ENCODE results near the gene SH3RF2. TPM values are rescaled to one million over a fixed set of nuclear protein-coding genes. Genes with fewer than 3 reads are reported as not detected.

Gene SH3RF2
- total RNA-seq, 4 donors from 2014 or later, result 0.26 to 4.1 (median 1.8) TPM

- Histone ChIP-seq H3K36me3 (no peaks in the 10 kb centered on the region), H3K4me3 (no peak overlapping the region), H3K27ac (no peak overlapping the region), H3K27me3 (no peaks in the 10 kb centered on the region), H3K4me1 (no peaks in the 10 kb centered on the region), H3K9me3 (no peaks in the 10 kb centered on the region)
- TF ChIP-seq, protein P1, sequence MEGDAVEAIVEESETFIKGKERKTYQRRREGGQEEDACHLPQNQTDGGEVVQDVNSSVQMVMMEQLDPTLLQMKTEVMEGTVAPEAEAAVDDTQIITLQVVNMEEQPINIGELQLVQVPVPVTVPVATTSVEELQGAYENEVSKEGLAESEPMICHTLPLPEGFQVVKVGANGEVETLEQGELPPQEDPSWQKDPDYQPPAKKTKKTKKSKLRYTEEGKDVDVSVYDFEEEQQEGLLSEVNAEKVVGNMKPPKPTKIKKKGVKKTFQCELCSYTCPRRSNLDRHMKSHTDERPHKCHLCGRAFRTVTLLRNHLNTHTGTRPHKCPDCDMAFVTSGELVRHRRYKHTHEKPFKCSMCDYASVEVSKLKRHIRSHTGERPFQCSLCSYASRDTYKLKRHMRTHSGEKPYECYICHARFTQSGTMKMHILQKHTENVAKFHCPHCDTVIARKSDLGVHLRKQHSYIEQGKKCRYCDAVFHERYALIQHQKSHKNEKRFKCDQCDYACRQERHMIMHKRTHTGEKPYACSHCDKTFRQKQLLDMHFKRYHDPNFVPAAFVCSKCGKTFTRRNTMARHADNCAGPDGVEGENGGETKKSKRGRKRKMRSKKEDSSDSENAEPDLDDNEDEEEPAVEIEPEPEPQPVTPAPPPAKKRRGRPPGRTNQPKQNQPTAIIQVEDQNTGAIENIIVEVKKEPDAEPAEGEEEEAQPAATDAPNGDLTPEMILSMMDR (IDR thresholded peaks at IDR 0.05), result no peak
- TF ChIP-seq POLR2A (IDR thresholded peaks at IDR 0.05), result no peak
- DNase-seq, result no peak
- intact Hi-C loops (cut with DNase I; ENCODE audit: low total_unique reads), result no loop called here
These were observed 43.2 kb downstream of the SH3RF2 start for GRCh38 chr5:145979270-145980223.

DNA sequence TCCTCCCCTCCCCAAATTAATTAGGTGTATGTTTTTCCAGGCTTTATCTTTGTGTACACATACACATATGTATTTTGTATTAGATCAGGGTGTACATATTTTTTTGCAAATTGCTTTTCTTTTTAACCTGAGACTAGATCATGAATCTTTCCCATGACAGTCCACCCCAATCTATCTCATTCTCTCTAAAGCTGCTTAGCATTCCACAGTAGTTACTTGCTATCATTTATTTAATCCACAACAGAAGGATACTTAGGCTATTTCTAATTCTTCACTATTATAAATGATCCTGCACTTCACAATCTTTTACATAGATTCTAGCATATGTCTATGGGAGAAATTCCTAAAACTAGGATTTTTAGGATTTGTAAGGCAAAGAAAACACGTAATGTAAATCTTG, 43.9 kb downstream of the SH3RF2 start:
- no peak overlapping the region for H3K4me3 ChIP-seq
- no peaks in the 10 kb centered on the region for H3K9me3 ChIP-seq
- no peaks in the 10 kb centered on the region for H3K27me3 ChIP-seq
- H3K36me3 ChIP-seq, result no peaks in the 10 kb centered on the region
- no peaks in the 10 kb centered on the region for H3K4me1 ChIP-seq
- DNase-seq, result no peak
- intact Hi-C loops (cut with DNase I; ENCODE audit: low total_unique reads), result no loop called here
- no peak for TF ChIP-seq POLR2A (IDR thresholded peaks at IDR 0.05)
- no peak overlapping the region for H3K27ac ChIP-seq

DNA sequence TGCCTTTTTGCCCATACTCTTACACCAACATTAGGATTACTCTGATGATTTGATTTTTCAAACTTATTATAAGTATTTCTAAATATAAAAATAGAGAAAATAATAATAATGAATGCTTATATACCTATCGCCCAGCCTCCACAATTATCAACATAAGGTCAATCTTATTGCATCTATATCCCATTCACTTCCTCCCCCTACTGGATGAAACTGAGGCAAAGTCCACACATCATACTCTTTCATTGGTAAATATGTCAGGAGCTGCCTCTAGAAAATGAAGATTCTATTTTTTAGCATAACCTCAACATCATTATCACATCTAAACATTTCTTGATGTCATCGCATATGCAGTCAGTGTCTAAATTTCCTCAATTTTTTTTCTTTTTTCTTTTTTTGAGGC, 44.3 kb downstream of the SH3RF2 start:
- intact Hi-C loops (cut with DNase I; ENCODE audit: low total_unique reads), result no loop called here
- H3K4me3 ChIP-seq, result no peak overlapping the region
- TF ChIP-seq, protein P1 (IDR thresholded peaks at IDR 0.05), result no peak
- TF ChIP-seq POLR2A (IDR thresholded peaks at IDR 0.05), result no peak
- H3K9me3 ChIP-seq, result no peaks in the 10 kb centered on the region
- H3K27me3 ChIP-seq, result no peaks in the 10 kb centered on the region
- H3K4me1 ChIP-seq, result no peaks in the 10 kb centered on the region
- no peak overlapping the region for H3K27ac ChIP-seq
- DNase-seq, result no peak
- no peaks in the 10 kb centered on the region for H3K36me3 ChIP-seq

DNA sequence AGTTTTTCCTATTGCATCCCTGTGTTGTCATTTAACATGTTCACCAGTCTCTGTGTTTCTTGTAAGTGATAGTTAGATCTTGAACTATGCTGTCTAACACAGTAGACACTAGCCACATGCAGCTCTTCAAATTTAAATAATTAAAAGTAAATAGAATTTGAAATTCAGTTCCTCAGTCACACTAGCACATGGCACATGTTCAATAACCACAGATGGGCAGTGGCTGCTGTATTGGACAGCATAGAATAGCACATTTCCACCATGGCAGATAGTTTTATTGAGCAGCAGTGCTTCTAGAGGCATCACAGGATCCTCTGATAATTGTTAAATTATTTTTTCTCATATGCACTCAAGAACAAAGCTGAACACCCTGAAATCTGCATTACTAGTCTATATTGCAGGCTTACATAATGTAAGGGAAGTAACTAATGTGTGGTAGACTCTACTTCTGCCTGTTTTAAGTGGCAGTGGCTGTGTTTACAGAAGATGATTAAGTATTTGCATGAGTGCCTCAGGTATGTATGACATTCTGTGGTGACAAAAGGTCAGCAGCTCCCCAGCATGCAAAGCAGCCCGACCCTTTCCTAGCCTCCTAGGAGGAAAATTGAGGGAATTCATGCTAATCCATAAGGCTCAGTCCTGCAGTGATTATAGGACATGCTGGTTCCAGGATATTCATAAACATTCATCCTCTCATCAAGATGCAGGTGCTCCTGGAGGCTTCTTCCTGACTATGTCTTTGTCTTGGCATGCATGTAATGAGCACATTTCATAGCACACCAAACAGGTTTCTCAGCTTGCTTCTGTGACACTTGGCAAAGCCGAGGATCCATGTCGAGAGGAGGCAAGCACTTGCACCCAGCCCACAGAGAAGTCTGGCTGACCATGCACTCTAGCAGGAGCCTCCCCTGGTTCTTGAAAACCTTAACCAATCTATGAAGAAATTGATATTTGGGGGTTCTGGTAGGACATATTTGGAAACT, 45.5 kb downstream of the SH3RF2 start:
- intact Hi-C loops (cut with DNase I; ENCODE audit: low total_unique reads), result no loop called here
- H3K27me3 ChIP-seq, result no peaks in the 10 kb centered on the region
- H3K9me3 ChIP-seq, result no peaks in the 10 kb centered on the region
- TF ChIP-seq POLR2A (IDR thresholded peaks at IDR 0.05), result no peak
- TF ChIP-seq, protein P1 (IDR thresholded peaks at IDR 0.05), result no peak
- DNase-seq, result no peak
- no peaks in the 10 kb centered on the region for H3K4me1 ChIP-seq
- no peak overlapping the region for H3K27ac ChIP-seq
- no peak overlapping the region for H3K4me3 ChIP-seq
- no peaks in the 10 kb centered on the region for H3K36me3 ChIP-seq

DNA sequence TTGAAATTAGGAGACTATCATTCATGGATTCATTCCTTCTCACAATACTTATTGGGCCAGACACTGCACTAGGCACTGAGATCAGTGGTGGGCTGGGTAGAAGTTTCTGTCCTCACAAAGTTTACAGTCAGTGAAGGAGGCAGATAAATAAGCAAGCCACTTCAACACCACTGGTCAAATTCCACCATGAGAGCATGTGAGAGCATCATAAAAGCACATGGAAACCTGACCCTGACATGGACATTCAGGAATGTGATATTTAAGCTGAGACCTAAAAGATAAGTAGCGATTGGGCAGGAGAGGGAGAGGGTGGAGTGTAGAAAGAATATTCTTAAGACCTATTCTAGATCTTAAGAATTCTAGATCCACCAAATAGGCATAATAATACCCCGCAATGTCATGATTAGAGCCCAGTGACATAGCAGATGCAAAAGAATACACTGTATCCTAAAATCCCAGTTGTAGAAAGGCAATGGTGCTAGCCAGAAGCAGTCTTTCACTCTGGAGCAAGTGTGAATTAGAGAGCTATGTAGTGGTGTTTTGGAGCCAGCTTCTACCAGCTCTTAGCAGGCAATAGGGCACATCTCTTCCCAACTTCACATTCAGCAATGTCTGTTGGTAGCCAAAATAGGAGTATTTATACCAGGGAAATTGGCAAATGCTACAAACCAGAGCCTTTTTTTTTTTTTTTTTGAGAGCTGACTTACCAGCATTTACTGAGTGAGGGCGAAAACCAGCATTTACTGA, 46.4 kb downstream of the SH3RF2 start:
- TF ChIP-seq, protein P1 (IDR thresholded peaks at IDR 0.05), result no peak
- TF ChIP-seq POLR2A (IDR thresholded peaks at IDR 0.05), result no peak
- H3K36me3 ChIP-seq, result no peaks in the 10 kb centered on the region
- no peak overlapping the region for H3K27ac ChIP-seq
- no peak for DNase-seq
- no peaks in the 10 kb centered on the region for H3K27me3 ChIP-seq
- no peak overlapping the region for H3K4me3 ChIP-seq
- no peaks in the 10 kb centered on the region for H3K9me3 ChIP-seq
- no peaks in the 10 kb centered on the region for H3K4me1 ChIP-seq
- intact Hi-C loops (cut with DNase I; ENCODE audit: low total_unique reads), result no loop called here

Data from uterus (tissue), 4 donors.